ENCODE data around the gene ARHGAP24.

DNA sequence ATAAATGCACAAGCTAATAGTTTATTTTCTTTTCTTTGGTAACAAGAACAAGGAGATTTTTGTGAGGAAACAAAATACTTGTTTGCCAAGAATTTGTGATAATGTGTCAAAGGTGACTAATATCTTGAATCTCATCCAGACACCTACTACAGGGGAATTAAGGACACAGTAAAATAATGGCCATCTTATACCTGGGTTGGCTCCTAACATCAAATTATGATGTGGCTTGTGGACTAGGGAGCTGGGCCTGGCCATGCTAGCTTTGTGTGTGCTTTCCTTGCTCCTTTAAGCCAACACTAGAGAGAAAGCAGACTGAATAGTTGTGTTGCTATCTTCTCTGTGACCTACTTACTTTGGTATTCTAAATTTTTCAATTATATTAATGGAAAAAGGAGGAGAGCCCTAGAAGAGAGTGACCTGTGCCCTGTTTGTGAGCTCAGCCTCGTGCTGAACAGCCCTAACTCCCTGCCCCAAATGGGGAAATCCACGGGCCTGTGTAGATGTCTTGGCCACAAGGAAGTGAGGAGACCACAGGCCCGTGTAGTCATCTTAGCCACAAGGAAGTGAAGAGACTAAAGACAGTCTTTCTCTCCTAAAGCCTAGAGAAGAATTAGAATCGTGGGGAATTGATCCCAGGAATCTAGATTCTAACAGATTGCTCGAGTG is 23.3 kb downstream of the ARHGAP24 start:
- no peak for TF ChIP-seq JUNB (IDR thresholded peaks at IDR 0.05)
- TF ChIP-seq, protein P1, sequence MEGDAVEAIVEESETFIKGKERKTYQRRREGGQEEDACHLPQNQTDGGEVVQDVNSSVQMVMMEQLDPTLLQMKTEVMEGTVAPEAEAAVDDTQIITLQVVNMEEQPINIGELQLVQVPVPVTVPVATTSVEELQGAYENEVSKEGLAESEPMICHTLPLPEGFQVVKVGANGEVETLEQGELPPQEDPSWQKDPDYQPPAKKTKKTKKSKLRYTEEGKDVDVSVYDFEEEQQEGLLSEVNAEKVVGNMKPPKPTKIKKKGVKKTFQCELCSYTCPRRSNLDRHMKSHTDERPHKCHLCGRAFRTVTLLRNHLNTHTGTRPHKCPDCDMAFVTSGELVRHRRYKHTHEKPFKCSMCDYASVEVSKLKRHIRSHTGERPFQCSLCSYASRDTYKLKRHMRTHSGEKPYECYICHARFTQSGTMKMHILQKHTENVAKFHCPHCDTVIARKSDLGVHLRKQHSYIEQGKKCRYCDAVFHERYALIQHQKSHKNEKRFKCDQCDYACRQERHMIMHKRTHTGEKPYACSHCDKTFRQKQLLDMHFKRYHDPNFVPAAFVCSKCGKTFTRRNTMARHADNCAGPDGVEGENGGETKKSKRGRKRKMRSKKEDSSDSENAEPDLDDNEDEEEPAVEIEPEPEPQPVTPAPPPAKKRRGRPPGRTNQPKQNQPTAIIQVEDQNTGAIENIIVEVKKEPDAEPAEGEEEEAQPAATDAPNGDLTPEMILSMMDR (IDR thresholded peaks at IDR 0.05 in 2 of 3, conservative IDR thresholded peaks at IDR 0.05 in 1 of 3; ENCODE audit: control insufficient read depth in 2 of 3, extremely low read depth in 1 of 3, insufficient read depth in 1 of 3, low read depth in 3 of 3, low read length in 3 of 3) = no peak
- TF ChIP-seq JUND (IDR thresholded peaks at IDR 0.05; ENCODE audit: low read depth, low read length) = no peak
- TF ChIP-seq, protein P2, sequence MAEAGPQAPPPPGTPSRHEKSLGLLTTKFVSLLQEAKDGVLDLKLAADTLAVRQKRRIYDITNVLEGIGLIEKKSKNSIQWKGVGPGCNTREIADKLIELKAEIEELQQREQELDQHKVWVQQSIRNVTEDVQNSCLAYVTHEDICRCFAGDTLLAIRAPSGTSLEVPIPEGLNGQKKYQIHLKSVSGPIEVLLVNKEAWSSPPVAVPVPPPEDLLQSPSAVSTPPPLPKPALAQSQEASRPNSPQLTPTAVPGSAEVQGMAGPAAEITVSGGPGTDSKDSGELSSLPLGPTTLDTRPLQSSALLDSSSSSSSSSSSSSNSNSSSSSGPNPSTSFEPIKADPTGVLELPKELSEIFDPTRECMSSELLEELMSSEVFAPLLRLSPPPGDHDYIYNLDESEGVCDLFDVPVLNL (IDR thresholded peaks at IDR 0.05; ENCODE audit: low read depth, low read length) = no peak
- no peak for TF ChIP-seq BRCA1 (IDR thresholded peaks at IDR 0.05; ENCODE audit: low read depth, low read length)
- no peak for TF ChIP-seq EZH2 (IDR thresholded peaks at IDR 0.05; ENCODE audit: borderline replicate concordance, control insufficient read depth, low read depth, low read length)
